ENCODE data around the gene CSPG4.
A peak's percentile ranks its signal among the peaks of the same experiment; 100 is the strongest.
"Not testable (repeated sequence)": the region's sequence is repeated elsewhere in the genome, so short reads cannot be mapped to it uniquely, and the experiment has no call there.

The CSPG4 gene

GRCh38 chr15:75648156-75649000, 64.3 kb downstream of the CSPG4 start:
- DNase-seq (ENCODE audit: low read depth, low spot score): no peak

DNA sequence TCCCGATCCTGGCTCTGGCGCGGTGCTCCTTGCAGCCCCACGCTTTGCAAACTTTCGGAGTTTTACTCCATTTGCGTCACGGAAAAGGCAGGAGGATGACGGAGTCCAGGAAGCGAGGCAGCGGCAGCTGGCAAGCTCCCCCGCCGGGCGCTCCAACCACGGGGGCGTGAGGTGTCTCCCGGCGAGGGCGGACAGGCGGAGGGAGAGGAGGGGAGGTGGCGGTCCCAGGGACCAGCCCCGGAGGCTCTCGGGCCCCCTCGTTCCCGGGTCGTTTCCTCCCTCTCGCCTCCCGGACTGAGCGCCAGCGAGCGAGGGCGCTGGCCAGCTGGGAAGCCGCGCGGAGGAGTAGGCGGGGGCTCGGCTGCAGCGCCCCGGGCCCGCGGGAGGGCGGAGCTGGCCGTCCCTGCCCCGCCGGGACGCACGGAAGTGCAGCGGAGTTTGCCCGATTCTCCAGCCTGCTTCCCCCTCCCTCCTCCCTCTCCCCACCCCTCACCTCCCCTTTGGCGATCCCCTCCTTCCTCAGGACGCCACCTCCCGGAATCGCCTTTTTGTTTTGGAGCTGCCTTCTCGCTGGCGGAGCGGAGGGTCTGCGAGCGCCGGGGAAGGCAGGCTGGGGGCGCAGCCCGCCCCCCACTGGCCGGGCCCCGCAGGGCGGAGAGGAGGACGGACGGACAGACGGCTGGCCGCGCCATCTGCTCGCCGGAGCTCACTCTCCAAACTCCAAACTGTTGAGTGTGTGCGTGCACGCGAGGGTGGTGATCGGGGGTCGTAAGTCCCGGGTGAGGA, 65.1 kb downstream of the CSPG4 start, which contains the start of gene SNX33:
TSS of gene SNX33 (plus strand) at position 543 of the 786 bp plus-strand sequence. CDS start 1,191 bp downstream, outside the sequence.
- DNase-seq (ENCODE audit: low read depth, low spot score): no peak

- no peak for DNase-seq (ENCODE audit: low read depth, low spot score)
Measured at GRCh38 chr15:75646944-75647364, 65.7 kb downstream of the CSPG4 start.

DNA sequence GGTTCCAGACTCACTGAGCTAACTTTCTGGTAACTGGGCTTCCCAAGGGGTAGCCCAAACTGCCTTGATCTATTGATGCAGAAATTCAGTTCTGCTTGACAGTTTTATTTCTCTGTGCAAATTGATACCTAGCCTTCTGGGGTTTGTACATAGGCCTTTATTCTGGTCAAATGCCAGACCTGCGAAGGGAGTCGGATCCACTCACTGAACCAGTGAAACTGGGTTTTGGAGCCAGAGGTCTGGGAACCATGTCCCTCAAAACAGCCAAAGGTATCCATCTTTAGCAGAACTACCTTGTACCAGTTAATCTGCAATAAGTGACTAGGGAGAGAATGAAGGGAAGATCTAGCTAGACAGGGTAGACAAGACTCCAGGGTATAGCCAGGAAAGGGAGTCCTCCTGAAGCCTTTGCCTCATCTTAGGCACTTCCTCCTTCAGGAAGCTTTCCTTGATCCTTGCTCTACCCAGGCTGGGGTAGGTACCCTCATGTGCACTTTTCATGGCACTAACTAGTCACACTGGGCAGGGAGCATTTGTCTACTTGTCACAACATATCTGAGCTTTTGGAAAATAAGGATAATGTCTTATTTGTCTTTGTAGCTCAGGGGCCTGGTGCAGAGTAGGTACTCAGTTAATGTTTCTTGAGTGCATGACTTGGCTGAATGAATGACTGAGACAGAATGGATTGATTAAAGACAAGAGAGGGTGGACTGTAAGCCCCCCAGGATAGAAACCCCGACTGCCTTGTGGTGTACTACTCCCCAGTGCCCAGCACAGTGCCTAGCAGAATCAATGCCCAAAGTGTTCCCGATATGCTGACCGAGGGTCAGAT, 66.3 kb downstream of the CSPG4 start:
- no peak for DNase-seq (ENCODE audit: low read depth, low spot score)

DNA sequence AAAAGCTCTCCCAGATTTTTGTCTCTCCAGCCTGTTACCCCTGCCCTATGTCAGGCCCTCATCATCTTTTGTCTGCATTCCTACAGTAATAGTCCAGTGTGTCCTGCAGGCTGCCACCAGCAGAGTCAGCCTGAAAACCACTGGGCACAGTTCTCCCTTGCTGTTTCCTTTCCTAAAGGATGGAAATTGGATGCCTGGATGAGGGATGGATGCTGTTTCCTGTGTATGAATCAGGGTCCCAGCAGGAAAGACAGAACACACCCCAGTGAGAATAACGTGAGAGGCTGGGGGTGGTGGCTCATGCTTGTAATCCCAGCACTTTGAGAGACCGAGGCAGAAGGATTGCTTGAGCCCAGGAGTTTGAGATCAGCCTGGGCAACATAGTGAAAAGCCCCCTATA, 68.3 kb downstream of the CSPG4 start:
- DNase-seq (ENCODE audit: low read depth, low spot score): no peak

DNA sequence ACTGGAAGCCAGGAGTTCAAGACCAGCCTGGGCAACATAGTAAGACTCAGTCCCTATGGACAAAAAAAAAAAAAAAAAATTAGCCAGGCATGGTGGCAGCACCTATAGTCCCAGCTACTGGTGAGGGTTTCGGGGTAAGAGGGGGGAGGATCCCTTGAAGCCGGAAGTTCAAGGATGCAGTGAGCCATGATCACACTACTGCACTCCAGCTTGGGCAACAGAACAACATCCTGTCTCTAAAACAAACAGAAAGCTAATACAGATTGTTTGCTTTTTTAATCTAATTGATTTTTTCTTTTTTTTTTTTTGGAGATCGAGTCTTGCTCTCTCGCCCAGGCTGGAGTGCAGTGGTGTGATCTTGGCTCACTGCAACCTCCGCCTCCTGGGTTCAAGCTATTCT, 71.0 kb downstream of the CSPG4 start:
- no peak for DNase-seq (ENCODE audit: low read depth, low spot score)

DNA sequence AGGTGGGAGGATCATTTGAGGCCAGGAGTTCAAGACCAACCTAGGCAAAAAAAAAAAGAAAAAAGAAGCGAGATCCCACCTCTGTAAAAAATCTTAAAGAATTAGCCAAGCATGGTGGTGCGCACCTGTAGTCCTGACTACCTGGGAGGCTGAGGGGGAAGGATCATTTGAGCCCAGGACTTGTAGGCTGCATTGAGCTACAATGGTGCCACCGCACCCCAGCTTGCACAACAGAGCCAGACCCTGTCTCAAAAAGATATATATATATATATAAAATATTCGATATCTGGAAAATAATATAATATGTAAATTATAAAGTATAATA, 71.5 kb downstream of the CSPG4 start:
- DNase-seq (ENCODE audit: low read depth, low spot score): no peak

GRCh38 chr15:75640483-75641178, 72.0 kb downstream of the CSPG4 start:
- DNase-seq (ENCODE audit: low read depth, low spot score): no peak

GRCh38 chr15:75639709-75640482, 72.8 kb downstream of the CSPG4 start, which contains the start of gene IMP3:
Gene IMP3 (minus strand): TSS chr15:75640224. CDS start chr15:75640168, 56 bp downstream.
- DNase-seq (ENCODE audit: low read depth, low spot score): peak; percentile 90

GRCh38 chr15:75639191-75639708, 73.4 kb downstream of the CSPG4 start:
- no peak for DNase-seq (ENCODE audit: low read depth, low spot score)

DNA sequence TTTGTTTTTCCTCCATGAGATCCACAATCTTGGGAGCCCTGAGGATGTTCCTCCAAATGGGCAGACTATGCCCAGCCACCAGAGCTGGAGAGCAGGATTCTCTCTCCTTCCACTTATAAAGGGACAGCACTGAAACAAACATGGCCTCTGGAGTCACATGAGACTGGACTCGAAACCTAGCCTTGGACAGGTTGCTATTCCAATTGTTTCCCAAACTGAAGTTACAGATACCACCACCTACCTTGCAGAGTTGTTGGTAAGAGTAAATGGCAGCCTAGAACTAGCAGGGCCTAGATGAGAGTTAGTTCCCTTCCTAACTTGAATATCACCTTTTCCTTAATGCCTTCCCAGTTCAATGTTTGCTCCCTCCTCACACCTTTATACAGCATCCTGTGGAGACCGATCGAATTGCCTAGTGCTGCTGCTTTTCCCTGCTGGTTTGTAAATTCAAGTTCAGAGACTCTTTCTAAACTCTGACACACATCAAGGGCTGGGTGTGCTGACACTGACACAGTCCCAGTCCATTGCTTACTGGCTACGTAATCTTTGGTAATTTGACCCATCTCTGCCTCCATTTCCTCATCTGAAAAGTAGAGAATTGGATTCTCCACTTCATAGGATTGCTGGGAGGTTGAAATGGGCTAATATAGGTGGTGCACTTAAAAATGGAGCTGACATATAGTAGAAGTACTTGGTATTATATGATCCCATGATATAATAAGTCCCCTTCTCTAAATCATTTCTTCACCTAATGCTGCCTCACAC, 75.2 kb downstream of the CSPG4 start:
- DNase-seq (ENCODE audit: low read depth, low spot score): no peak

- no peak for DNase-seq (ENCODE audit: low read depth, low spot score)
Measured at GRCh38 chr15:75636026-75636425, 76.6 kb downstream of the CSPG4 start.

DNA sequence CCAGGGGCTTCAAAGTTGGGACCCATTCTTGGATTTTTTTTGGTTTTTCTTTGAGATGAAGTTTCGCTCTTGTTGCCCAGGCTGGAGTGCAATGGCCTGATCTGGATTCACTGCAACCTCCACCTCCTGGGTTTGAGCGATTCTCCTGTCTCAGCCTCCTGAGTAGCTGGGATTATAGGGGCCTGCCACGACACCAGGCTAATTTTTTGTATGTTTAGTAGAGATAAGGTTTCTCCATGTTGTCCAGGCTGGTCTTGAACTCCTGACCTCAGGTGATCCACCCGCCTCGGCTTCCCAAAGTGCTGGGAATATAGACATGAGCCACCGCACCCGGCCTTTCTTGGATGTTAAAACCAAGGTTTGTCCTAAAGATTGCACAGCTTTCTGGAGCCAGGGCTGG, 78.7 kb downstream of the CSPG4 start:
- not testable (repeated sequence) for DNase-seq (ENCODE audit: low read depth, low spot score)

- DNase-seq (ENCODE audit: low read depth, low spot score): no peak
Measured at GRCh38 chr15:75631935-75632334, 80.7 kb downstream of the CSPG4 start.

GRCh38 chr15:75625542-75626347, 86.9 kb downstream of the CSPG4 start, which contains the start of gene SNUPN:
Gene SNUPN (minus strand): TSS chr15:75625725. CDS start chr15:75621051, 4,674 bp downstream.
- DNase-seq (ENCODE audit: low read depth, low spot score): peak; percentile 86

Measured in activated CD4-positive, CD25-positive, alpha-beta regulatory T cell treated with anti-CD3 and anti-CD28 coated beads, Interleukin-2, amount 50 U/mL, for 16 hours (primary cell).